Prostate gland (tissue), 2 donors: ENCODE measurements around the gene DNAAF8. TPM values are rescaled to one million over a fixed set of nuclear protein-coding genes. Genes with fewer than 3 reads are reported as not detected.

Experiments
- DNase-seq: peaks from one replicate; pipeline ENCODE4 v3.0.0-alpha.2; 2019; ENCODE audit warnings: low spot score
- H3K27ac ChIP-seq, 2 donors: fragments of 200-600 bp; sonication (generic); 2 replicates each; pipeline ENCODE4 v1.5.1; 2017 to 2019
- H3K27me3 ChIP-seq: fragments of 200-600 bp; sonication (generic); replicated peaks from 2 replicates; pipeline ENCODE4 v1.5.1; 2019; ENCODE audit not compliant: insufficient read depth
- H3K36me3 ChIP-seq, 2 donors: fragments of 200-600 bp; sonication (generic); 1 replicate in 1 of 2; 2 replicates in 1 of 2; pipeline versions ENCODE4 v1.5.1 to v1.8.1; 2017 to 2019
- H3K4me1 ChIP-seq: fragments of 200-600 bp; sonication (generic); replicated peaks from 2 replicates; pipeline ENCODE4 v1.5.1; 2019
- H3K4me3 ChIP-seq, 2 donors: fragments of 200-600 bp; sonication (generic); 2 replicates each; pipeline ENCODE4 v1.5.1; 2017 to 2019
- H3K9me3 ChIP-seq: fragments of 200-600 bp; sonication (generic); 2 replicates; pipeline ENCODE4 v1.5.1; 2017
- POLR2A ChIP-seq: fragments of 450-650 bp; IDR thresholded peaks from one replicate; pipeline ENCODE4 v1.6.1; 2016; ENCODE audit warnings: antibody characterized with exemption, mild to moderate bottlenecking
- POLR2AphosphoS5 ChIP-seq: sonication (generic); formaldehyde crosslinking; IDR thresholded peaks from one replicate; pipeline ENCODE4 v1.6.1; 2017; ENCODE audit warnings: antibody characterized with exemption
- WGBS: methylation state at CpG from one replicate; pipeline ENCODE4 v1.1.5; 2018; 5-methylcytosine and 5-hydroxymethylcytosine counted together
- intact Hi-C: fragments of 100-400 bp; cut with DNase I; formaldehyde crosslinking; loops from one replicate; pipeline ENCODE4 v1.14.2; 2022
- total RNA-seq, 2 donors: library from RNA; depleted of rRNA; stranded (reverse); fragments of >200 nt; gene quantifications; one replicate each; pipeline ENCODE4 v1.1.0, GENCODE V29; 2016
- TF ChIP-seq, protein P1 (sequence below), 4 experiments: fragments of 200-600 bp in 2 of 4; fragments of 450-650 bp in 2 of 4; sonication (generic) in 2 of 4; IDR thresholded peaks; 1 replicate in 3 of 4; 2 replicates in 1 of 4; pipeline ENCODE4 v1.5.1; 2016 to 2019; ENCODE audit warnings: antibody characterized with exemption in 4 of 4, mild to moderate bottlenecking in 2 of 4, moderate library complexity in 2 of 4

Gene DNAAF8
- total RNA-seq, 2 donors from 2014 or later, result 7.1 to 21.9 TPM

DNA sequence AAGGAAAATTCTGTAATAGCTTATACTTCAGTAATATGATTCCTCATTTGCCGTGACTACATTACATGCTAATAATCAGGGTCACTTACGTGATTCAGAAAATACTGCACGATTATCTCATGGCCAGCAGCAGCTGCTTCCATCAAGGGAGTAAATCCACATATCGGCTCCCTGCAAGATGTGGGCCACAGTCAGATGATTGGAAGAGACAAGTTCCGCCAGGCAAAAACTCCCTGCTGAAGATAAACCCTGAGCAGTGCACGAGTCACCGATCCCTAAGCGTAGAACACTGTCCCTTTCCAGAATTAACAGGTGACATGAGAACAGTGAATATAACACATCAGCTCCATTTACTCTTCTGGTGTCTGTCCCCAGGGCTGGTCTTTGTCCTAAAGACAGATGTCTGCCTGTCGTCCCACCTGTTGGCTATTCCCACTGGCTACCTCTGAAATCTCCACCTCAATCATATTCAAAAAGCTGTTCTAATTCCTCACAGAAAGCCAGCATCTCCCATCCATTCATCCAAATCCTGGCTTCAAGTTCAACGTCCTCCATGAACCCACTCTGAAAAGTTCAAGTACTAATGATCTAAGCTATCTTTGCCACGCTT is 9.6 kb upstream of the DNAAF8 start:
- intact Hi-C loops, result no loop called here
- Histone ChIP-seq H3K27me3 (no peaks in the 10 kb centered on the region), H3K27ac (no peak overlapping the region), H3K4me3 (no peak overlapping the region), H3K36me3 (peaks cover 3 to 6% of the 10 kb centered on the region in 2 donors), H3K4me1 (no peaks in the 10 kb centered on the region), H3K9me3 (no peaks in the 10 kb centered on the region)
- 88% methylated on average over 11 of the region's 11 CpGs for WGBS
- TF ChIP-seq, protein P1, sequence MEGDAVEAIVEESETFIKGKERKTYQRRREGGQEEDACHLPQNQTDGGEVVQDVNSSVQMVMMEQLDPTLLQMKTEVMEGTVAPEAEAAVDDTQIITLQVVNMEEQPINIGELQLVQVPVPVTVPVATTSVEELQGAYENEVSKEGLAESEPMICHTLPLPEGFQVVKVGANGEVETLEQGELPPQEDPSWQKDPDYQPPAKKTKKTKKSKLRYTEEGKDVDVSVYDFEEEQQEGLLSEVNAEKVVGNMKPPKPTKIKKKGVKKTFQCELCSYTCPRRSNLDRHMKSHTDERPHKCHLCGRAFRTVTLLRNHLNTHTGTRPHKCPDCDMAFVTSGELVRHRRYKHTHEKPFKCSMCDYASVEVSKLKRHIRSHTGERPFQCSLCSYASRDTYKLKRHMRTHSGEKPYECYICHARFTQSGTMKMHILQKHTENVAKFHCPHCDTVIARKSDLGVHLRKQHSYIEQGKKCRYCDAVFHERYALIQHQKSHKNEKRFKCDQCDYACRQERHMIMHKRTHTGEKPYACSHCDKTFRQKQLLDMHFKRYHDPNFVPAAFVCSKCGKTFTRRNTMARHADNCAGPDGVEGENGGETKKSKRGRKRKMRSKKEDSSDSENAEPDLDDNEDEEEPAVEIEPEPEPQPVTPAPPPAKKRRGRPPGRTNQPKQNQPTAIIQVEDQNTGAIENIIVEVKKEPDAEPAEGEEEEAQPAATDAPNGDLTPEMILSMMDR (IDR thresholded peaks at IDR 0.05), result no peak
- TF ChIP-seq POLR2AphosphoS5 (no peak), POLR2A (no peak)
- no peak for DNase-seq

DNA sequence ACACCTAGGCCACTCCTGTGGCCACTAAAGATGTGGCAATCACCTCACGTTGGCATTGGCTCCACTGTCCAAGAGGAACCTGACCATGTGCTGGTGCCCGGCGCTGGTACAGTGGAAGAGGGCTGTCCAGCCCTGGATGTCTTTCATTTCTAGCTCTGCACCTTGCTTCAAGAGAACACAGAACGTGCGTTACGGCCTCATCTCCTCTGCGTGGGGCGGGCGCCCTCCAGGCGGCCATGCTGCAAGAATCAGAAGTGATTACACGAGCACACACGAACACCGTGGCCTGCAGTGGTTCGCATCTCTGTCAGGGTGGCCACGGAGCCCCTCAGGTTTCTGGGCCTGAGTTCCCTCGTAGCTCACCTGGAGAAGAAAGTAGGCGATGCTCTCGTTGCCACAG is 7.7 kb upstream of the DNAAF8 start:
- Histone ChIP-seq H3K36me3 (peaks cover 3 to 6% of the 10 kb centered on the region in 2 donors), H3K27me3 (no peaks in the 10 kb centered on the region), H3K4me3 (no peak overlapping the region), H3K27ac (no peak overlapping the region), H3K4me1 (no peaks in the 10 kb centered on the region), H3K9me3 (no peaks in the 10 kb centered on the region)
- DNase-seq, result no peak
- WGBS, result 93% methylated on average over 18 of the region's 18 CpGs
- intact Hi-C loops, result no loop called here
- TF ChIP-seq, protein P1 (IDR thresholded peaks at IDR 0.05), result no peak
- TF ChIP-seq POLR2A, result no peak
- TF ChIP-seq POLR2AphosphoS5, result no peak

DNA sequence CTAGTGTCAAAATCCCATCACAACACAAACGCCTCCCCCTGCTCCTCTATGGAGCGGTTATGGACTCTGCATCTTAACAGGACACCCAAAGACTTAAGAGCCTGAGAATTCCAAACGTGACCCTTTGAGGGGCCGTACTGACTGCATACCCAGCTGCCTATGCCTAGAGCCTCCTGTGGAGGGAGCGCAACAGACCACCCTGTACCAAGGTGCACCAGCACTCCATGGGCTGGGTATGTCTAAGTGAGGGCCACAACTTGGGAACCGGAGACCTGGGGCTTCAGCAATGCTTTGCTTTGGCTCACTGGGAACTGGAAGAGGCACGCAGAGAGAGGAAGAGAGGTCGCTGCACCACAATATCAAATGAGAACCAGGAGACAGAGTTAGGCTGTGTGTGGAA is 5.7 kb upstream of the DNAAF8 start:
- intact Hi-C loops, result no loop called here
- 94% methylated on average over 8 of the region's 8 CpGs for WGBS
- Histone ChIP-seq H3K36me3 (peaks cover 3 to 6% of the 10 kb centered on the region in 2 donors), H3K4me3 (no peak overlapping the region), H3K9me3 (no peaks in the 10 kb centered on the region), H3K27ac (no peak overlapping the region), H3K27me3 (no peaks in the 10 kb centered on the region), H3K4me1 (no peaks in the 10 kb centered on the region)
- no peak for DNase-seq
- TF ChIP-seq POLR2A, result no peak
- TF ChIP-seq POLR2AphosphoS5, result no peak
- TF ChIP-seq, protein P1 (IDR thresholded peaks at IDR 0.05), result no peak

DNA sequence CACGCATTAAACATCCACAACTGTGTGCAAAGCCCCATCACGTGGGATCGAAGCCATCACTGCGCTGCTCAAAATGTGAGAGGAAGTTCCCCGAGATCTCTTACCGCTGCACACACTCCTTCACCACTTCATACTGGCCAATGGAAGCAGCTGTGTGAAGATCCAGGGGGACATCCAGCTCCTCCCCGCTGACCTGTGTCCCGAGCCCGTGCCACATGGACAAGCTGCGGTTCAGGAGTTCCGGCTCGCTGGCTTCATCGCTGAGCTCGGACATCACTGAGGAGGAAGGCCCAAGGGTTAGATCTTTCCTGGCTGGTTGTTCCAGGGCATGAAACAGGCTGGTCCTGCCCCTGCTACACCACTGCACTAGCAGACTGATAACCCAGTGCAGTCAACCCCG is 4.5 kb upstream of the DNAAF8 start:
- no peak for DNase-seq
- peaks cover 3 to 6% of the 10 kb centered on the region in 2 donors for H3K36me3 ChIP-seq
- H3K27me3 ChIP-seq, result no peaks in the 10 kb centered on the region
- no peaks in the 10 kb centered on the region for H3K4me1 ChIP-seq
- intact Hi-C loops, result loop anchor here (10.0 kb wide), 3 partner anchors 75 to 115 kb away; partner anchors contain the start of genes GLYR1, ROGDI, UBALD1 and UBN1
- H3K9me3 ChIP-seq, result no peaks in the 10 kb centered on the region
- H3K4me3 ChIP-seq, result no peak overlapping the region
- TF ChIP-seq POLR2AphosphoS5 (no peak), POLR2A (no peak)
- TF ChIP-seq, protein P1 (IDR thresholded peaks at IDR 0.05), result no peak
- H3K27ac ChIP-seq, result no peak overlapping the region
- 94% methylated on average over 15 of the region's 15 CpGs for WGBS

DNA sequence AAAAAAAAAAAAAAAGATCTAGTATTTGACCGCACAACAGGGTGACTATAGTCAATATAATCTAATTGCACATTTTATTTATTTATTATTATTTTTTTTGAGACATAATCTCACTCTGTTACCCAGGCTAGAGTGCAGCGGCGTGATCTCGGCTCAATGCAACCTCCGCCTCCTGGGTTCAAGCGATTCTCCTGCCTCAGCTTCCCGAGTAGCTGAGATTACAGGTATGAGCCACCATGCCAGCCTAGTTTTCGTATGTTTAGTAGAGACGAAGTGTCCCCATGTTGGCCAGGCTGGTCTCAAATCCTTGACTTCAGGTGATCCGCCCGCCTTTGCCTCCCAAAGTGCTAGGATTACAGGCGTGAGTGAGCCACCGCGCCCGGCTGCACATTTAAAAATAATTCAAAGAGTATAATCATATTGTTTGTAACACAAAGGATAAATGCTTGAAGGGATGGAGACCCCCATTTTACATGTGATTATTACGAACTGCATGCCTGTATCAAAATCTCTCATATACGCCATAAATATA is 1.1 kb upstream of the DNAAF8 start:
- Histone ChIP-seq H3K9me3 (no peaks in the 10 kb centered on the region), H3K27ac (peak overlapping the region; percentile 76 to 82), H3K36me3 (no peaks in the 10 kb centered on the region), H3K4me3 (peak overlapping the region; percentile 80 to 82), H3K27me3 (no peaks in the 10 kb centered on the region), H3K4me1 (no peaks in the 10 kb centered on the region)
- TF ChIP-seq POLR2A, result no peak
- TF ChIP-seq, protein P1 (IDR thresholded peaks at IDR 0.05), result no peak
- TF ChIP-seq POLR2AphosphoS5, result no peak
- WGBS, result 19% methylated on average over 17 of the region's 17 CpGs
- intact Hi-C loops, result loop anchor here (10.0 kb wide), 3 partner anchors 72 to 118 kb away; partner anchors contain the start of genes GLYR1, ROGDI, UBALD1 and UBN1
- DNase-seq, result no peak
